Urinary bladder (tissue), 4 donors: ENCODE data around the gene RNF151. TPM values are rescaled to one million over a fixed set of nuclear protein-coding genes. Genes with fewer than 3 reads are reported as not detected.
"Not testable (repeated sequence)": the region's sequence is repeated elsewhere in the genome, so short reads cannot be mapped to it uniquely, and the experiment has no call there.

ENCODE experiments used
- DNase-seq: peaks from one replicate; pipeline ENCODE4 v3.0.0-alpha.2; 2015; ENCODE audit errors: extremely low spot score
- H3K27ac ChIP-seq: one replicate; pipeline ENCODE4 v1.5.1; 2013; ENCODE audit warnings: low read depth, mild to moderate bottlenecking, moderate library complexity
- H3K36me3 ChIP-seq: one replicate; pipeline ENCODE4 v1.6.1; 2013; ENCODE audit warnings: mild to moderate bottlenecking, moderate library complexity; ENCODE audit not compliant: insufficient read depth
- H3K4me1 ChIP-seq: one replicate; pipeline ENCODE4 v1.6.1; 2013; ENCODE audit warnings: mild to moderate bottlenecking, moderate library complexity; ENCODE audit not compliant: insufficient read depth
- H3K4me3 ChIP-seq: one replicate; pipeline ENCODE4 v1.5.1; 2013; ENCODE audit warnings: low read depth, low read length
- WGBS: extraction: QIAGEN DNeasy Blood & Tissue Kit; methylation state at CpG from one replicate; pipeline ENCODE4 v1.1.7; 2013; 5-methylcytosine and 5-hydroxymethylcytosine counted together
- polyA plus RNA-seq: library from polyadenylated mRNA; stranded (reverse); fragments of 200-250 nt; gene quantifications from one replicate; pipeline ENCODE4 v1.2.3, GENCODE V29; 2013
- total RNA-seq: library from RNA; depleted of rRNA; stranded (reverse); fragments of >200 nt; gene quantifications from one replicate; pipeline ENCODE4 v1.2.3, GENCODE V29; 2014
- donor health status: healthy with polysubstance abuse.
- donor health status: healthy.

Gene RNF151
- total and polyA plus RNA-seq, 2 donors: not detected

GRCh38 chr16:2003827-2004641 lies 37.4 kb downstream of the RNF151 start:
- no peak for DNase-seq
- Histone ChIP-seq H3K27ac (no peak overlapping the region), H3K4me3 (no peak overlapping the region), H3K36me3 (peaks cover 8% of the 10 kb centered on the region), H3K4me1 (no peaks in the 10 kb centered on the region)
- WGBS: 28% methylated on average over 36 of the region's 36 CpGs

- no peaks in the 10 kb centered on the region for H3K4me1 ChIP-seq
- peaks cover 2% of the 10 kb centered on the region for H3K36me3 ChIP-seq
- no peak overlapping the region for H3K27ac ChIP-seq
- H3K4me3 ChIP-seq: no peak overlapping the region
- no peak for DNase-seq
- 82% methylated on average over 34 of the region's 34 CpGs for WGBS
These were observed 38.3 kb downstream of the RNF151 start for GRCh38 chr16:2004795-2005517.

- no peak for DNase-seq
- Histone ChIP-seq H3K4me3 (no peak overlapping the region), H3K4me1 (no peaks in the 10 kb centered on the region), H3K27ac (no peak overlapping the region), H3K36me3 (peaks cover 2% of the 10 kb centered on the region)
- 80% methylated on average over 21 of the region's 21 CpGs for WGBS
These were observed 39.0 kb downstream of the RNF151 start for GRCh38 chr16:2005646-2006045.

GRCh38 chr16:2006317-2006716 lies 39.7 kb downstream of the RNF151 start:
- WGBS: 91% methylated on average over 8 of the region's 8 CpGs
- Histone ChIP-seq H3K36me3 (peaks cover 2% of the 10 kb centered on the region), H3K4me1 (no peaks in the 10 kb centered on the region), H3K27ac (no peak overlapping the region), H3K4me3 (no peak overlapping the region)
- DNase-seq: no peak

- no peak overlapping the region for H3K27ac ChIP-seq
- no peaks in the 10 kb centered on the region for H3K36me3 ChIP-seq
- no peaks in the 10 kb centered on the region for H3K4me1 ChIP-seq
- 77% methylated on average over 16 of the region's 16 CpGs for WGBS
- no peak overlapping the region for H3K4me3 ChIP-seq
- DNase-seq: no peak
These were observed 40.6 kb downstream of the RNF151 start for GRCh38 chr16:2007081-2007836.

GRCh38 chr16:2008009-2008526 lies 41.4 kb downstream of the RNF151 start:
- no peaks in the 10 kb centered on the region for H3K36me3 ChIP-seq
- H3K4me3 ChIP-seq: no peak overlapping the region
- H3K4me1 ChIP-seq: no peaks in the 10 kb centered on the region
- WGBS: 54% methylated on average over 15 of the region's 15 CpGs
- no peak overlapping the region for H3K27ac ChIP-seq
- no peak for DNase-seq

GRCh38 chr16:2008631-2009163 lies 42.0 kb downstream of the RNF151 start:
- Histone ChIP-seq H3K4me1 (no peaks in the 10 kb centered on the region), H3K36me3 (no peaks in the 10 kb centered on the region), H3K4me3 (peak overlapping the region; percentile 93), H3K27ac (no peak overlapping the region)
- WGBS: 4% methylated on average over 23 of the region's 23 CpGs
- DNase-seq: no peak

GRCh38 chr16:2009164-2009711 lies 42.6 kb downstream of the RNF151 start:
- Histone ChIP-seq H3K4me3 (peak overlapping the region; percentile 93), H3K27ac (peak overlapping the region; percentile 80), H3K36me3 (no peaks in the 10 kb centered on the region), H3K4me1 (no peaks in the 10 kb centered on the region)
- no peak for DNase-seq
- under 1% methylated on average over 55 of the region's 55 CpGs for WGBS

- Histone ChIP-seq H3K27ac (peak within 1 kb of the TSS; percentile 84), H3K4me1 (no peaks in the 10 kb centered on the region), H3K4me3 (peak within 1 kb of the TSS; percentile 93), H3K36me3 (no peaks in the 10 kb centered on the region)
- 1% methylated on average over 52 of the region's 52 CpGs for WGBS
- DNase-seq: peak; percentile 41
These were observed 43.3 kb downstream of the RNF151 start, which contains the start of gene ZNF598 for GRCh38 chr16:2009791-2010510. Gene ZNF598, minus strand, starts transcription at chr16:2009821.

GRCh38 chr16:2011726-2012125 lies 45.1 kb downstream of the RNF151 start:
- not testable (repeated sequence) for H3K36me3 ChIP-seq, H3K4me3 ChIP-seq, H3K27ac ChIP-seq, DNase-seq, H3K4me1 ChIP-seq
- WGBS: 92% methylated on average over 9 of the region's 9 CpGs

- Histone ChIP-seq H3K4me3 (no peak overlapping the region), H3K4me1 (no peaks in the 10 kb centered on the region), H3K27ac (no peak overlapping the region), H3K36me3 (no peaks in the 10 kb centered on the region)
- DNase-seq: no peak
- WGBS: 89% methylated on average over 15 of the region's 15 CpGs
These were observed 46.9 kb downstream of the RNF151 start for GRCh38 chr16:2013527-2013926.

GRCh38 chr16:2015117-2015946 lies 48.7 kb downstream of the RNF151 start:
- Histone ChIP-seq H3K36me3 (no peaks in the 10 kb centered on the region), H3K4me3 (no peak overlapping the region), H3K4me1 (no peaks in the 10 kb centered on the region), H3K27ac (no peak overlapping the region)
- 77% methylated on average over 24 of the region's 24 CpGs for WGBS
- no peak for DNase-seq
